Endothelial cell of umbilical vein (primary cell): ENCODE results near the gene NR2F6. TPM values are rescaled to one million over a fixed set of nuclear protein-coding genes. Genes with fewer than 3 reads are reported as not detected.

Source experiments
- BruUV-seq: library from RNA; stranded (reverse); fragments of 400-500 nt; replicated peaks from 2 replicates; lab custom pipeline; 2021; lab: Mats Ljungman, UMichigan
- CTCF ChIA-PET: fragments of 300-600, 350-600 bp; sonication (Branson Sonifier 250); formaldehyde crosslinking; loops from one replicate; lab custom pipeline; 2021; ENCODE audit warnings: antibody characterized with exemption, inconsistent platforms; lab: Charles Lee
- POLR2A ChIA-PET: fragments of 300-600, 350-600 bp; sonication (Branson Sonifier 250); formaldehyde crosslinking; loops from one replicate; lab custom pipeline; 2021; ENCODE audit warnings: antibody characterized with exemption, inconsistent platforms; lab: Charles Lee
- DNase-seq: peaks from one replicate; pipeline ENCODE4 v3.0.0-alpha.2; 2011; ENCODE audit warnings: low read depth, low spot score
- FAIRE-seq: peaks from 2 replicates; lab custom pipeline; 2011; peaks lifted over from hg19 to GRCh38; lab: Jason Lieb, UNC
- H2AFZ ChIP-seq: 2 replicates; pipeline ENCODE4 v1.6.0; 2012; ENCODE audit warnings: low read depth, low read length, control low read depth, inconsistent platforms
- H3K27ac ChIP-seq: 2 replicates; pipeline ENCODE4 v1.5.1; 2011; ENCODE audit warnings: low read depth, mild to moderate bottlenecking, control low read depth, low read length, moderate library complexity; ENCODE audit not compliant: insufficient read depth
- H3K27me3 ChIP-seq, 2 experiments: 2 replicates each; pipeline versions ENCODE4 v1.6.0 to v1.6.1; 2011; ENCODE audit warnings: low read length in 2 of 2, mixed read lengths in 1 of 2; ENCODE audit not compliant: control insufficient read depth in 2 of 2, insufficient read depth in 2 of 2
- H3K36me3 ChIP-seq, 2 experiments: 2 replicates in 1 of 2; 3 replicates in 1 of 2; pipeline ENCODE4 v1.5.1; 2011; ENCODE audit warnings: low read length in 2 of 2, mild to moderate bottlenecking in 1 of 2, moderate library complexity in 1 of 2; ENCODE audit not compliant: control insufficient read depth in 2 of 2, insufficient read depth in 2 of 2; ENCODE audit errors: extremely low read depth in 1 of 2
- H3K4me1 ChIP-seq: 3 replicates; pipeline ENCODE4 v1.5.1; 2011; ENCODE audit warnings: mild to moderate bottlenecking, low read length; ENCODE audit not compliant: control insufficient read depth, insufficient read depth; ENCODE audit errors: extremely low read depth
- H3K4me2 ChIP-seq: 2 replicates; pipeline ENCODE4 v1.6.1; 2011; ENCODE audit warnings: low read length, control low read depth, mixed read lengths; ENCODE audit not compliant: insufficient read depth
- H3K4me3 ChIP-seq, 3 experiments: fragments of 200-600 bp in 1 of 3; sonication (generic), shearing (Covaris generic) in 1 of 3; replicated peaks in 1 of 3; 2 replicates each; pipeline ENCODE4 v1.5.1; 2011 to 2016; ENCODE audit warnings: control low read depth in 3 of 3, low read length in 3 of 3, mild to moderate bottlenecking in 2 of 3, inconsistent platforms in 1 of 3, low read depth in 1 of 3, moderate library complexity in 1 of 3; ENCODE audit not compliant: insufficient read depth in 1 of 3
- H3K79me2 ChIP-seq: 2 replicates; pipeline ENCODE4 v1.6.0; 2012; ENCODE audit warnings: low read length, inconsistent platforms; ENCODE audit not compliant: control insufficient read depth, insufficient read depth
- H3K9ac ChIP-seq: replicated peaks from 2 replicates; pipeline ENCODE3; 2011; ENCODE audit warnings: low read length, control low read depth; ENCODE audit not compliant: insufficient read depth; ENCODE audit errors: extremely low read depth
- H3K9me1 ChIP-seq: replicated peaks from 3 replicates; pipeline ENCODE4 v1.6.0; 2011; ENCODE audit warnings: mild to moderate bottlenecking, low read length; ENCODE audit not compliant: control insufficient read depth, insufficient read depth; ENCODE audit errors: extremely low read depth
- H3K9me3 ChIP-seq: replicated peaks from 2 replicates; pipeline ENCODE4 v1.5.1; 2012; ENCODE audit warnings: low read length, inconsistent platforms; ENCODE audit not compliant: control insufficient read depth, insufficient read depth
- H4K20me1 ChIP-seq: replicated peaks from 2 replicates; pipeline ENCODE3; 2011; ENCODE audit warnings: mild to moderate bottlenecking, low read length; ENCODE audit not compliant: control insufficient read depth, insufficient read depth; ENCODE audit errors: extremely low read depth
- CTCF ChIP-seq, 2 donors: IDR thresholded peaks; 1 replicate in 1 of 2; 2 replicates in 1 of 2; pipeline ENCODE4 v1.5.1; 2011; ENCODE audit warnings: low read length in 2 of 2, mild to moderate bottlenecking in 2 of 2, moderate library complexity in 2 of 2, control low read depth in 1 of 2, inconsistent platforms in 1 of 2, low read depth in 1 of 2; ENCODE audit not compliant: insufficient read depth in 1 of 2; ENCODE audit errors: extremely low read depth in 1 of 2
- FOS ChIP-seq: IDR thresholded peaks from 2 replicates; pipeline ENCODE4 v1.6.1; 2011; ENCODE audit warnings: mild to moderate bottlenecking, low read length, moderate library complexity, borderline replicate concordance; ENCODE audit not compliant: insufficient read depth
- GATA2 ChIP-seq: IDR thresholded peaks from 2 replicates; pipeline ENCODE4 v1.7.0; 2011; ENCODE audit warnings: low read depth, mild to moderate bottlenecking, moderate library complexity, mixed read lengths, low read length; ENCODE audit not compliant: insufficient read length, insufficient read depth
- JUN ChIP-seq: IDR thresholded peaks from 2 replicates; pipeline ENCODE4 v1.6.1; 2011; ENCODE audit warnings: borderline replicate concordance, low read depth; ENCODE audit not compliant: insufficient read length, insufficient read depth
- MAX ChIP-seq: IDR thresholded peaks from 2 replicates; pipeline ENCODE4 v1.6.1; 2011; ENCODE audit not compliant: insufficient read depth, insufficient read length
- MYC ChIP-seq: IDR thresholded peaks from one replicate; pipeline ENCODE4 v1.6.1; 2011; ENCODE audit warnings: mild to moderate bottlenecking, low read depth, low read length
- POLR2A ChIP-seq: IDR thresholded peaks from 2 replicates; pipeline ENCODE4 v1.6.1; 2012; ENCODE audit warnings: low read depth, mild to moderate bottlenecking, control low read depth, low read length
- POLR2AphosphoS5 ChIP-seq: IDR thresholded peaks from 2 replicates; pipeline ENCODE4 v1.6.1; 2012; ENCODE audit warnings: low read depth, mild to moderate bottlenecking, control low read depth, low read length, moderate library complexity; ENCODE audit not compliant: insufficient read depth
- dilution Hi-C: fragments of 300-500 bp; cut with MboI; formaldehyde crosslinking; loops from one replicate; pipeline ENCODE4 v1.15.0; 2019; ENCODE audit warnings: low sequenced_read_pairs; ENCODE audit not compliant: extremely low pct_ligation_motif_present
- intact Hi-C: fragments of 100-400 bp; cut with micrococcal nuclease; formaldehyde crosslinking; loops from one replicate; pipeline ENCODE4 v1.10.0; 2022
- polyA plus RNA-seq, 4 experiments: library from polyadenylated mRNA; depleted of rRNA in 3 of 4; stranded (reverse) in 3 of 4; unstranded in 1 of 4; fragments of >200 nt; gene quantifications; 2 replicates each; pipeline versions ENCODE4 v1.2.1 to v1.2.3, GENCODE V29; 2011 to 2012; ENCODE audit warnings: missing spikeins in 1 of 4
- total RNA-seq: library from RNA; stranded (reverse); gene quantifications from 2 replicates; pipeline ENCODE4 v1.2.3, GENCODE V29; 2021

Gene NR2F6
- total and polyA plus RNA-seq, 2 donors (not counting 3 experiments of a cell fraction or from before 2014, with no cell fraction given), result 36.1 to 38.9 TPM

- Histone ChIP-seq H3K79me2 (peaks cover 27% of the 10 kb centered on the region), H3K27ac (peak overlapping the region; percentile 58), H4K20me1 (no peaks in the 10 kb centered on the region), H2AFZ (peak overlapping the region; percentile 91), H3K4me3 (peak overlapping the region in 2 of 3 experiments; percentile 39 to 49), H3K4me2 (peak overlapping the region; percentile 70), H3K27me3 (no peaks in the 10 kb centered on the region), H3K9me1 (no peaks in the 10 kb centered on the region), H3K9me3 (no peaks in the 10 kb centered on the region), H3K9ac (peak overlapping the region; percentile 62), H3K36me3 (peaks cover 0 to 14% of the 10 kb centered on the region in 2 experiments), H3K4me1 (peaks cover 28% of the 10 kb centered on the region)
- FAIRE-seq (peak; percentile 61), DNase-seq (no peak)
- ChIA-PET CTCF (no interaction called here), POLR2A (no interaction called here)
- BruUV-seq, result no TSS peak
- dilution Hi-C loops, result no loop called here
- intact Hi-C loops, result no loop called here
- TF ChIP-seq POLR2AphosphoS5 (no peak), JUN (no peak), CTCF (IDR thresholded peaks at IDR 0.05; ENCODE audit: extremely low read depth in 1 of 2, insufficient read depth in 1 of 2, low read depth in 1 of 2, low read length in 2 of 2) (no peak), POLR2A (no peak), MAX (no peak), MYC (no peak), GATA2 (no peak), FOS (no peak)
Observed at GRCh38 chr19:17246681-17247425, 1.1 kb upstream of the NR2F6 start.
